ENCODE results near the gene BMF.
"Not testable (repeated sequence)": the region's sequence is repeated elsewhere in the genome, so short reads cannot be mapped to it uniquely, and the experiment has no call there.

Gene BMF, protein sequence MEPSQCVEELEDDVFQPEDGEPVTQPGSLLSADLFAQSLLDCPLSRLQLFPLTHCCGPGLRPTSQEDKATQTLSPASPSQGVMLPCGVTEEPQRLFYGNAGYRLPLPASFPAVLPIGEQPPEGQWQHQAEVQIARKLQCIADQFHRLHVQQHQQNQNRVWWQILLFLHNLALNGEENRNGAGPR

DNA sequence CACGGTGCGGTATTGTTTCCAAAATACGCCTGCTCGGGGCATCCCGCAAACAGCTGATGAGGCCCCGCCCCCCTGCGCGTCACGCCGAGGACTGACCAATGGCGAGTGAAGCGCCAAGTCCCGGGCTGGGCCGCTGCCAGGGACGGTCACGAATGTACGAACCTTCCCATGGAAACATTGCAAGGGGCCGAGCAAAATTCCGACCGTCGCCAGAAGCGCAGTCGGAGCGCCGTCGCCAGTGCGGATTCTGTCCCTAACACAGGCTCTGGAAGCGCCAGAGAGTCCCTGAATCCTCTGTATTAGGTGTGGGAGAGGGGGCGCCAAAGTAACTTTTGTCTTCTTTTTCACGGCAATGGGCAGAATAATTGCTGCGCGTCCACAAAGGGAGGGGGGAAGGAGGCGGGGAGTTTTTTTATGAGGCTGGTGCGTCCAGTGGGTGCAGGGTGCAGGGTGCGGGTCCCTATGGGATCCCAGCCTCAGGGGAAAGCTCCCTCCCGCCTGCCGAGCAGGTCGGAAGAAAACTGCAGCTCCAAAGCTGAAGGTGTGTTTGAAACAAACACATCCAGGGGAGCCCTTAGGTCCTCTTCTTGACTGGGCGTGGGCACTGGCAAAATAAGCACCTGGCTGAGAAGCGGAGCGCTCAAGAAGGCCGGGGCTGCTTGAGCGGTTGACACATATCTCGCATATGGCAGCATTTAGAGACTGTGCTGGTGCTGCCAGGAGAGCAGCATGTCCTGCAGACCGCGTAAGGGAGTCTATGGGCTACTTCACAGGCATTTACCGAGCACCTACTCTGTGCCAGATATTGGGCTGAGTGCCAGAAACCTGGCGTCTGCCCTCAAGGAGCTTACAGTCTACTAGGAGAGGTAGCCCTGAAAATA lies at the start of gene BMF:
TSS of gene BMF (minus strand) at position 25 of the 881 bp plus-strand sequence. CDS start 2,793 bp downstream, outside the sequence.
- peak; percentile 95 for DNase-seq (ENCODE audit: low spot score)

DNA sequence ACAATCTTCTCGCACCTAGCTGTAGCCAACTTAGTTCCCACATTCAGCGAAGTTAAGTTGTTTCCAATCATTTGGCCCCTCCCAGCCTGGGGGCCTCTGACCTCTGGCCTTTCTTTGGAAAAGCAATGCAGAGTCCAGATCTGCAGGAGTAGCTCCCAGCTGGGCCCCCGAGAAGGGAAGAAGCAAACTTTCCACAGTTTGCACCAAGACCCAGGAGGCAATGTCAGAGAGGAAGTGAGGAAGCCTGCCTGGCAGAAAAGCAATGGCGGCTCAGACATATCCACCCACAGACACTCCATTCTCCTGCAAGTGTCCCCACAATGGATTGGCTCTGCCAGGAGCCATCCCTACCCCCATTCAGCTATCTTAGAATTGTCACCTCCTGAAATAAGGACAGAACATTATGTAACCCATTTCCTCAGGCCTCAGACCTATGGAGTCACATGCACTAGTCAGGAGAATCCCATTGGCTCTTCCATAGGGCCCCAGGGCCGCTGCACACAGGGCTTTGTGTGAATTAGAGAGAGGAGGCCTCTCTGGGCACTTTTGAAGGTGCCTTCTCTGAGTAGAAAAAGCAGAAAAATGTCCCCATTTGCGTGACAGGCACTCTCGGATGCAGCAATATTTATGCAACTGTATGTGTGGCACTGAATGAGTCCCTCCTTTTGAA lies 49.2 kb upstream of the BMF start:
- DNase-seq (ENCODE audit: low spot score), result no peak

GRCh38 chr15:40155270-40155910 lies 46.7 kb upstream of the BMF start:
- DNase-seq (ENCODE audit: low spot score), result no peak

GRCh38 chr15:40154821-40155220 lies 46.1 kb upstream of the BMF start:
- not testable (repeated sequence) for DNase-seq (ENCODE audit: low spot score)

DNA sequence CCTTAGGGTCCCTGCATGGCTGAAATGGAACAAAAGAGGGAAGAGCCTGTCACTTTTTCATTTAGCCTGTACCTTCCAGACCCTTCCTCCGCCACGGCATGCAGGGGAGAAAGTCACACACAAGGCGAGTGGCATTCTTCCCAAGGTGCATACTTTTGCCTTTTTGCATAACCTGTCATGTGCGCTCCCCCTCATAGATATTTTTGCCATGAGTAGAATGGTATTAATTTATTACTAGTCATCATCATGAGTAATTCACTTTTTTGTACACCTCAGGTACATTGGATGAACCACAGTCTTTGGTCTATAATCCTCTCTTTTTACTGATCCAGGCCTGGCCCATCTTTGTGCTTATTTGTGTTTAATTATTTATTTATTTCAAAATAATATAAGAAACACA lies 43.3 kb upstream of the BMF start:
- no peak for DNase-seq (ENCODE audit: low spot score)

DNA sequence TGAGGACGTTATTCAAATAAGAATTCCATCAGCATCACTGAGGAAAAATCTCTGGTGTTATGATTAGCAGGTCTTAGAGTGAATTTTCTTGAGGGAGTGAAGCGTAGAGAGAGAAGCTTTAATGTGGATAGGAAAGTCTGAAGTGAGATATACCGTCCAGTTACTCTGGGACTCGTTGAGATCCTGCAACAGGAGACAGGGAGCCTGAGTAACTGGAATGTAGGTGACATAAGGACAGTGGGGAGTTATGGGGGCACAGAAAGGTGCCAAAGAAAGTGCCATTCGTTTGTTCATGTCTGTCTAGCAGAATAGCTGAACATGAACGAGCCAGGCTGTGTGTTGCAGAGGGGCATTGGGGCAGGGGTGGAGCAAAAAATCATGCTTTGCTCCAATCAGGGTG lies 42.8 kb upstream of the BMF start:
- no peak for DNase-seq (ENCODE audit: low spot score)

DNA sequence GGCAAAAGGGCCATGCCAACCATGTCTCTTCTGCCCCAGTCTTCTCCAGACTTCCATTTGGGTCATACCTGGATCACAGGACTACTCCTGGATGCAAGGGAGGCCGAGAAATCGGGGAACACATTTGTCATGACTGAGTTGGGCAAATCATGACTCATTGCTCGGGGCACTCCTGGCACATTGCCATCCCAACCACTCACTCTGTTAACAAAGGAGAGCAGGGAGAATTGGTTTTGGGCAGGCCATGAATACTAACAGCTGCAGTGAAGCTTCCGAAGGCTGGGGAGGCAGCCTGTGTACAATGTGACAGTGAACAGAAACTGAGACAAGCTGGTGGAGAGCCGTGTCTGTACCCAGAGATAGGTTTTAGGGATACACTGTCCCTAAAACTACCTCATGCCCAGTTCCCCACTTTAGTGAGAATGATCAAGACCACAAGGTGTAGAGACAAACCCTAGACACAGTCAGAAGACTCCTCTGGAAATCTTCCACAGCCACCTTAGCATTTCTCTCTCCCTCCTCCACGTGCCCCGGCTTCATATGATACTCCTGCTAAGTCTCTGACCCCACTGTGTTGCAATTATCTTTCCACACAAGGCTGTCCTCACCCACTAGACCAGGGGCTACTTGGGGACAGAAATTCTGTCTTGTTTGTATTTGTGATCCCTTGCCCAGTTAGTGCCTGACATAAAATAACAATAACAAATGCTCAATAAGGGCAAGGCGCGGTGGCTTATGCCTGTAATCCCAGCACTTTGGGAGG lies 41.7 kb upstream of the BMF start:
- DNase-seq (ENCODE audit: low spot score), result no peak

DNA sequence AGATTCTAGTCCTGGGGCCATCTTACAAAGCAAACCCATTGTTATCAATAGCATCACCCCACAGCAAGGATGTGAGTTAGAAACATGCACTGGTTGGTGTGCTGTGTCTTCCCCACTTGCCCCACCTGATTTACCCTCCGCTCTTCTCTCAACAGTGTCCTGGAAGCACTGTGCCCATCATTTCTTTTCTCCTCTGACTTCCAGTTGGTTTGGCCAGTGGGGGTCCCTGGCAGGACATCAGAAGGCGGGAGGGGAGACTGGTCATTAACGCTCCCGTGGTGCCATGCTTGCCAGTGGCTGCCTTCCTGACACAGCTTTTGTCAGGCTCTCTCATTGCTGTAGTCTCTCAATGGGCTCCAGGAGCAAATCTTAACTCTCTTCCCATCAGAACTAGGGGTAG lies 40.7 kb upstream of the BMF start:
- DNase-seq (ENCODE audit: low spot score), result no peak

DNA sequence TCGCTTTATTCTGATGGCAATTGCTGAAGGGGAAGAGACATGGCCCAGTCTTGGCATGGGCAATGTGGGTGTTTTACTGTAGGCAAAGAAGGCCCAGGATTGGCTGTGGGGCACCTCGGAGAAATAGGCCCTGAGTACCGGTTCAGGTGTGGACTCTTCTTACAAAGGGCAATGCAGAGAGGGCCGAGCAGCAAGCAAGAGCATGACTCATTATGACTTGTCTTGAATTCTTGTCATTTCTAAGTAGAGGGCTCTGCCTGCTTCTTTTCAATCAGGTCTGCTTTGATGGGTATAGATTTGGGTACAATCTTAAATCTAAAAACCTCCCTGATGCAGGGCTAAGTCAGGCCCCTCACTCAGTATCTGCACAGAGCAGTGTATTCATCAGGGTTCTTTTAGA lies 37.4 kb upstream of the BMF start:
- DNase-seq (ENCODE audit: low spot score), result no peak

- DNase-seq (ENCODE audit: low spot score), result no peak
Measured at GRCh38 chr15:40142428-40142827, 33.7 kb upstream of the BMF start.

GRCh38 chr15:40138201-40138570 lies 29.5 kb upstream of the BMF start:
- not testable (repeated sequence) for DNase-seq (ENCODE audit: low spot score)

DNA sequence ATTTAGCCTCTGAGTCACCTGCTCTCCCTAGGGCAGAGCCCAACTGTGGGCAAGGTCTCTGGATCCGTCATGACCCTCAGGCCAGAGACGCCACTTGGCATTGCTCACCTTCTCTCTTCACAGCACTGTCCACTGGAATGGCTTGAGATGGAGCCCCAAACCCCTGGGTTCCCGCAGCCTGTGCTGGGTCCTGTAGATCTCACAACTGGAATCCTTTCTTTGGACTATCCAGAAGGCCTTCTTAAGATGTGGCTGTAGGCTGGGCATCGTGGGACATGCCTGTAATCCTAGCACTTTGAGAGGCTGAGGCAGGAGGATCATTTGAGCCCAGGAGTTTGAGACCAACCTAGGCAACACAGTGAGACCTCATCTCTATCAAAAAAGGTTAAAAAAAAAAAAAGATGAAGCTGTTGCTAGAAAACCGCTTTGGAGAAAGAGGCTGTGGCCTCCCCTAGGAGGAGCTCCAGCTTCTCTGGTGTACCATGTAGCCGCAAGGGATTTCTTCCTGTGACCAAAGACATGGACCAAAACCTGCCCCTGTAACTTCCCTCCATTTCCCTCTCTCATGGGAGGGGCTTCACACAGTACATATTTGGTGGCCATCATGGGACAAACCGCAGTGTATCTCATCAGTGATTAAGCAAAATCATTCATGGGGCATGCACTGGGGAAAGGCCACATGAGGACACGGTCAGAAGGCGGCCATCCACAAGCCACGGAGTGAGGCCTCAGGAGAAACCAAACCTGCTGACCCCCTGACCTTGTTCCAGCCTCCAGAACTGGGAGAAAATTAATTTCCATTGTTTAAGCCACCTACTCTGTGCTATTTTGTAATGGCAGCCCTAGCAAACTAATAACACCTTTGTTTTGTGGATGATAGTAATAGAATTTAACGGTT lies 28.9 kb upstream of the BMF start:
- no peak for DNase-seq (ENCODE audit: low spot score)

DNA sequence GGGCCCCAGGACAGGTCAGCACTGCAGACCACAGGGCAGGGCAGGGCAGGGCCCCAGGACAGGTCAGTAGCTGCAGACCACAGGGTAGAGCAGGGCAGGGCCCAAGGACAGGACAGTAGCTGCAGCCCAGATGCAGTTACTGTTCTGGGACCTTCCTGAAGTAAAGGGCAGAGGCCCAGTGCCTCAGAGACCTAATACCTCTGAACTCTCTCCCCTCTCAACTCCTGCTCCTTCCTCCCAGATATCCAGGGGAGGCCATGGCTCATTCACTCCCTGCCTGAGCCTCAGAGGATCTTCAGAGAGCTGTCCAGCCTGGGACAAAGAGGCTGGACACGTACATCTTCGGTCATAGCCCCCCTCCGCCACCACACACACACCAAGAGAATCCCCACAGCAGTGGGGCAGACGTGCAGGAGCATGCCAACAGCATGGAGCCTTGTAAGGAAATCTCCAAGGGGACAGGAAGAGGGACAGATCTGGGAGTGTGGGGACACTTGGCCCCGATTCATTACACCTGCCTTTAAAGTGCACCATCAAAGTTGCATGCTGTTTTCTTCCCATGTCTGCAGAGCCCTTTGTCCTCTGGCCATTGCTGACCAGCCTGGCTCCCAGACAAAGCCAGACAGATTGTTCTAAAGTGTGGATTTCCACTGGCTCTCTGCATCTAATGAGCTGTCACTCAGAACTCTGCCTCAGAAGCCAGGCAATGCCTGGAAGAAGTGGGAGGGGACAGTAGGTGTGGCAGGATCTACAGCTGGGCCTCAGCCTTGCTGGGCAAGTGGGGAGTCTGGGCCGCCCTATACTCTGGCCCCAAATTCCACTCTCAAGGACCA lies 28.0 kb upstream of the BMF start:
- no peak for DNase-seq (ENCODE audit: low spot score)

DNA sequence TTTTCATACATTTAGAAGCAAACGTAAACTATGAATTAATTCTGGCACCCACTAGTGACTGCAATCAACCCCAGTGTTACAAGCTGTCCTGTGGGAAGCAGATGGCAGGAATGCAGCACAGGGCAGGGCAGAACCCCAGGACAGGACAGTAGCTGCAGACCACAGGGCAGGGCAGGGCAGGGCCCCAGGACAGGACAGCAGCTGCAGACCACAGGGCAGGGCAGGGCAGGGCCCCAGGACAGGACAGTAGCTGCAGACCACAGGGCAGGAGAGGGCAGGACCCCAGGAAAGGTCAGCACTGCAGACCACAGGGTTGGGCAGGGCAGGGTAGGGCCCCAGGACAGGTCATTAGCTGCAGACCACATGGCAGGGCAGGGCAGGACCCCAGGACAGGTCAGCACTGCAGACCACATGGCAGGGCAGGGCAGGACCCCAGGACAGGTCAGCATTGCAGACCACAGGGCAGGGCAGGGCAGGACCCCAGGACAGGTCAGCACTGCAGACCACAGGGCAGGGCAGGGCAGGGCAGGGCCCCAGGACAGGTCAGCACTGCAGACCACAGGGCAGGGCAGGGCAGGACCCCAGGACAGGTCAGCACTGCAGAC lies 27.3 kb upstream of the BMF start:
- not testable (repeated sequence) for DNase-seq (ENCODE audit: low spot score)

- no peak for DNase-seq (ENCODE audit: low spot score)
Measured at GRCh38 chr15:40134885-40135284, 26.2 kb upstream of the BMF start.

GRCh38 chr15:40133544-40133943 lies 24.9 kb upstream of the BMF start:
- no peak for DNase-seq (ENCODE audit: low spot score)

DNA sequence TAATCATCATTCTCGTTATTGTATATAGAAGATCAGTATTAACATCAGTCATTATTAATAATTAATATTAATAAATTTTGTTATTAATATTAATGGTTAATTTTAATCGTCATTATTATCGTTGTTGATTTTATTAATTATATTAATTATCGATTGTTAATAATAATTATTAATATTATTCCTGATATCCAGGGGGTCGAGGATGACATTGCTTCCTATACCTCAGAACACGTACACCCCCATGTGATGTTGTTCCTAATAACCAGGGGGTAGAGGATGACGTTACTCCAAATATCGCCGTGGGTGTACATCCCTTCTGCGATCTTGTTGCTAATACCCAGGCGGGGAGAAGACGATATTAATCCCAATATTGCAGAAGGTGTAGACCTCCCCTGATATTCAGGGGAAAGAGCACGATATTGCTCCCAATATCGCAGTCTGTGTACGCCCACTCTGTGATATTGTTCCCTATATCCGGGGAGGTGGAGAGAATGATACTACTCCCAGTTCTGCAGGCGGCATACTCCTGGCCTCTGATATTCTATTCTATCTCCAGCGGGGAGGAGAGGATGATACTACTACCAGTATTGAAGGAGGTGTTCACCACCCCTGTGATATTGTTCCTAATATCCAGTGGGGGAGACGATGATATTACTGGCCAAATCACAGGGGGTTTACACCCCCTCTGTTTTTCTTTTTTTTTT lies 22.3 kb upstream of the BMF start:
- no peak for DNase-seq (ENCODE audit: low spot score)

DNA sequence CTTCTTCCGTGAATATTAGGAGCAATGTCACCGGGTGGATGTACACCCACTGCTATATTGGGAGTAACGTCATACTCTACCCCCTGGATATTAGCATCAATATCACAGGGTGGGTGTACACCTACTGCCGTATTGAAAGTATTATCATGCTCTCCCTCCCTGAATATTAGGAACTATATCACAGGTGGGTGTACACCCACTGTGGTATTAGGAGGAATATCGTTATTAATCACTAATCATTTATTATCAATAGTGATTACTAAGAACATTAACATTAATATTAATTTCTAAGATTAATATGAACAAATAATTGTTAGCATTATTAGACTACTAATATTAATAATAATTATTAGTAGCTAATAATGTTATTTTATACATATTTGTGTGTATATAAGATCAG lies 21.4 kb upstream of the BMF start:
- DNase-seq (ENCODE audit: low spot score), result no peak

All from CD4-positive, alpha-beta T cell treated with Interleukin-6 at 100 ng/mL for 8 hours (primary cell).